CD4-positive, alpha-beta T cell treated with Interleukin-6 for 4 hours (primary cell): Measurements from ENCODE around the gene KIF5A.
"Not testable (repeated sequence)": the region's sequence is repeated elsewhere in the genome, so short reads cannot be mapped to it uniquely, and the experiment has no call there.

Experiments used
- DNase-seq: peaks from one replicate; pipeline ENCODE4 v3.0.0-alpha.2; 2020; ENCODE audit warnings: mixed read lengths

The KIF5A gene

GRCh38 chr12:57585156-57585555 is 35.3 kb downstream of the KIF5A start:
- no peak for DNase-seq

GRCh38 chr12:57586128-57586527 is 36.3 kb downstream of the KIF5A start:
- DNase-seq: no peak

GRCh38 chr12:57586832-57587429 is 37.1 kb downstream of the KIF5A start:
- DNase-seq: no peak

- DNase-seq: not testable (repeated sequence)
These were observed 39.2 kb downstream of the KIF5A start for GRCh38 chr12:57588951-57589610.

GRCh38 chr12:57590479-57590863 is 40.6 kb downstream of the KIF5A start:
- DNase-seq: no peak

DNA sequence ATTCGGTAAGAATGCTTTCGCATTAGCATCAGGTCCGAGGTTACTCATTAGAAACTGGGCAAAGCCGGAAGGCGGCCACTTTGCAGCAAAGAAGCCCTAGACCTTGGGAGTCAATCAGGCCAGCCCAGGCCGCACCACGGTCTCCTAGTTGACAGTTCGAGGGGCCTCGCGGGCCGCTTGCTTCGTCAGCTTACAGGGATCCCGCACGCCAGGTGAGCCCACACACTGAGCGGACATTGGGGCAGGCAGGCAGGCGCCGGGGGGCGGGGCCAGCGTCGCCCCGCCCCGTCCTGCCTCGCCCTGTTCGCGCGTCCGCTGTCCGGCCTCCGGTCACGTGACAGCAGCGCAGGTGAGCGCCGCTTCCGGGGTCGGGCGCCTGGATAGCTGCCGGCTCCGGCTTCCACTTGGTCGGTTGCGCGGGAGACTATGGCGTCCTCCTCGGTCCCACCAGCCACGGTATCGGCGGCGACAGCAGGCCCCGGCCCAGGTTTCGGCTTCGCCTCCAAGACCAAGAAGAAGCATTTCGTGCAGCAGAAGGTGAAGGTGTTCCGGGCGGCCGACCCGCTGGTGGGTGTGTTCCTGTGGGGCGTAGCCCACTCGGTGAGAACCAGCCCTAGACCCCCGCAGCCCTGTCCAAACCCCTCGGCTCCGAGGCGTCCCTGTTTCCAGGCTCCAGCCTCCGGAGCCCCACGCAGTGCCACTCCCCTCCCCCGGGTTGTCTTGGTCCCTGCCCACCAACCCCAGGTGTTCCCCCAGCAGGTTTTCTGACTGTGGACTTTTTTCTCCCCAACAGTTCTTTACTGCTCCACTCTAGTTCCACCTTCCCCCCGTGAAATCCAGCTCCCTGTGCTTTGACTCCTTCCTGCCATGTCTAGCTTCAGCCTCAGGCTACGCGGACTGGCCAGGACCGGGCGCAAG is 41.3 kb downstream of the KIF5A start, which contains the start of gene PIP4K2C:
Gene PIP4K2C, plus strand, starts transcription at position 329 of the 918 bp plus-strand sequence. Its CDS starts 98 bp downstream, at position 427.
- peak; percentile 85 for DNase-seq

- no peak for DNase-seq
These were observed 42.0 kb downstream of the KIF5A start for GRCh38 chr12:57591782-57592325.

- DNase-seq: no peak
These were observed 42.8 kb downstream of the KIF5A start for GRCh38 chr12:57592551-57593165.

- DNase-seq: no peak
These were observed 43.3 kb downstream of the KIF5A start for GRCh38 chr12:57593187-57593586.

GRCh38 chr12:57600395-57600794 is 50.6 kb downstream of the KIF5A start:
- no peak for DNase-seq

- no peak for DNase-seq
These were observed 52.7 kb downstream of the KIF5A start for GRCh38 chr12:57602544-57602943.

- DNase-seq: no peak
These were observed 53.5 kb downstream of the KIF5A start for GRCh38 chr12:57603324-57603723.

DNA sequence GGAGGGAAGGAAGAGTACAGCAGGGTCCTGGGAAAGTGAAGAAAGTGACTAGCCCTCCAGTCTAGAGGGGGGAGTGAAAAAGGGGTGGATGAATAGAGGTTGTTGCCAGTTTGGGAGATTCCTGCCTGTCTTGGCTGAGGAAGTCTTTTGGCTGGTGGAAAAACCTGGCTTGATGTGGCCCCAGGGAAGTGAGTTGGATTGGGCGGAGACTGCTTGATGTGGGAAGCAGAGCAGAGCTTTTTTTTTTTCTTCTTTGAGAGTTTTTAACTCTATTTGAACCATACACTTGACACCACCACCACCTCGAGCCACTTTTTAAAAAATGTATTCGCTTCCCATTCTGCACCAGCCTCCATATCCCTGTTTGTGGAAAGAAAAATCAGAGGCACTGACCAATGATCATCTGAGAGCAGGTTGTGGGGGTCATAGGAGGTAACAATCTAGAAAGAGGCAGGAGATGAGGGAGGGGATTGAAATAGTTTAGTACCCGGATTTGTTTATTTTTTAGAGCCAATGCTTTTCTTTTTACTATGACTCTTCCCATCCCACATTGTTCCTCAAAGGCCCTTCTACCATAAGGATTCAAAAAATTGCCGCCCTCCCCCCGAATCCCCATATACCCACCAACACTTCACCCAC is 54.1 kb downstream of the KIF5A start:
- no peak for DNase-seq

DNA sequence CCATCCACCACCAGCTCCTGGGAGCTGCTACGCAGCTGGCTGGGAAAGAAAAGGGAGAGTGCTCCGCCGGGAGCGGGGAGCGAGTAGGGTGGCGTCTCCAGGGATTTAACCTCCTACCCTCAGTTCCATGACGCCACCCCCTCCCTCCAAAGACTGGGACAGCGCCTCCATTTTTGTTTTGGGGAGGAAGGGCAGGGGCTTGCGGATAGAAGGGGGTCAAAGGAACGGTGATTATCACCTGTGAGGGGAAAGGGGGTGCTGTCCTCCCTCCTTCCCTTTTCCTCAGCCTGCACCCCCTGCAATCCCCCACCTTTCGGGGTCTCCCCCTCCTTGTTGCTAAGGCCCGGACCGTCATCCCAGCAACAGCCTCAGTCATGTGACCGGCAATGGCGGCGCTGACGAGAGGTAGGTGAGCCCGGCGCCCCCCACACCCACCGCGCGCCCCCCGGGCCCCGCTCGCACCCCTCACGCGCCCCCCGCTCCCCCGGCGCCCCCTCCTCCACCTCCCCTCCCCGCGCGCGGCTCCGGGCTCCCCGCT is 54.7 kb downstream of the KIF5A start, which contains the start of gene DTX3:
Gene DTX3, plus strand, starts transcription at position 371 of the 538 bp plus-strand sequence. CDS start 1,694 bp downstream, outside the sequence.
- DNase-seq: peak; percentile 43

DNA sequence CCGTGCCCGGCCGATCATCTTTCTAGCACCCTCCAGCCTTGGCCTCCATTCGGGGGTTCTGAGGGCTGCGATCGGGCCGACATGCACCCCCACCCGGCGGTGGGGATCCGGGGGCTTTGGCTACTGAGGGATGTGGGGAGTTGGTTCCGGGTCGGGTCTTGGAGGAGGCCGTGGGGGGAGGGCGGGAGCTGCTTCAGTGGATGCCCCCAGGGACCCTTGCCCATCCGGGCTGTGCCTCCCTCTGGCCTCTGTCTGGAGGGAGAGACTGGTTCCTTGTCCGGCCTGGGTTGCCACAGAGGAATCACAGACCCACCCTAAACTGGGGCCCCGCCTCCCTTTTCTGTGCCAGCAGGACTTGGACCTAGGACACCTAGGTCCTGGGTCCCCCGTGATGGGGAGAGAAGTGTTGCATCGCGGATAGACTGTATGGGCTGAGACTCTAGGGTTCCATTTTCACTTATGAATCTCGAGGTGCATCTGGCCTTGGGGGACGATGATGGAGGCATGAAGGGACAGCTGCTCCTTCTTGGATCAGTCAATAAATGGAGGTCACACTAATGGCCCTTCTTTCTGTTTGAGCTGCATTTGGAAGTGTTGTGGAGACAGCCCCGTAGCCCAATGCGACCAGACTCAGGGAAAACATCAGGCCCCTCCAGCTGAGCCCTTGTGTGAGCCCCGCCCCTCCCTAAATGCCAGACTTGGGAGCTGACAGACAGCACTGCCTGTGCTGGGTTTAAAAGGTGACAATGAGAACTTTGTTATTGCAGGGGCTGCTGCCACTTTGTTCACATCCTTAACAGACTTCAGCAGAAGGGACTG is 55.4 kb downstream of the KIF5A start:
- peak; percentile 20 for DNase-seq

GRCh38 chr12:57605811-57606311 is 56.0 kb downstream of the KIF5A start:
- DNase-seq: no peak

GRCh38 chr12:57606399-57606798 is 56.6 kb downstream of the KIF5A start:
- DNase-seq: no peak

DNA sequence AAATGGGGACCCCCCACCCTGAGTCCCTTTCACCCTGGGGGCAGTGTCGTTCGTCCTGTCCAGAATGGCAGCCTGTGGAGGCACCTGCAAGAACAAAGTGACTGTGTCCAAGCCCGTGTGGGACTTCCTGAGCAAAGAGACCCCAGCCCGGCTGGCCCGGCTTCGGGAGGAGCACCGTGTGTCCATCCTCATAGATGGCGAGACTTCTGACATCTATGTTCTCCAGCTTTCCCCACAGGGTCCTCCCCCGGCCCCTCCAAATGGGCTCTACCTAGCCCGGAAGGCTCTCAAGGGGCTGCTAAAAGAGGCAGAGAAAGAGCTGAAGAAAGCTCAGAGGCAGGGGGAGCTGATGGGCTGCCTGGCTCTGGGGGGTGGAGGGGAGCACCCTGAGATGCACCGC is 57.0 kb downstream of the KIF5A start:
- DNase-seq: no peak

GRCh38 chr12:57607958-57608663 is 58.3 kb downstream of the KIF5A start:
- DNase-seq: no peak
